Breast epithelium (tissue), 4 donors: ENCODE measurements around the gene HOXB5. TPM values are rescaled to one million over a fixed set of nuclear protein-coding genes. Genes with fewer than 3 reads are reported as not detected.

Source experiments
- DNase-seq, 2 donors: peaks; one replicate each; pipeline ENCODE4 v3.0.0-alpha.2; 2019; ENCODE audit warnings: low spot score in 2 of 2
- H3K27ac ChIP-seq, 2 donors: fragments of 200-600 bp; sonication (generic) in 1 of 2; one replicate each; pipeline ENCODE4 v1.5.1; 2016 to 2019; ENCODE audit warnings: mild to moderate bottlenecking in 1 of 2
- H3K27me3 ChIP-seq, 2 donors: fragments of 200-600 bp; sonication (generic) in 1 of 2; one replicate each; pipeline versions ENCODE4 v1.5.1 to v1.6.0; 2017 to 2019; ENCODE audit warnings: control low read depth in 1 of 2, mild to moderate bottlenecking in 1 of 2
- H3K36me3 ChIP-seq: fragments of 200-600 bp; one replicate; pipeline ENCODE4 v1.5.1; 2019
- H3K4me1 ChIP-seq, 2 donors: fragments of 200-600 bp; sonication (generic); one replicate each; pipeline ENCODE4 v1.5.1; 2016 to 2019; ENCODE audit warnings: control low read depth in 1 of 2
- H3K4me3 ChIP-seq, 3 donors: fragments of 200-600 bp; sonication (generic); 1 replicate in 2 of 3; 2 replicates in 1 of 3; pipeline ENCODE4 v1.5.1; 2016 to 2019; ENCODE audit warnings: mild to moderate bottlenecking in 3 of 3, moderate library complexity in 2 of 3
- H3K9me3 ChIP-seq, 2 donors: fragments of 200-600 bp; sonication (generic) in 1 of 2; one replicate each; pipeline ENCODE4 v1.5.1; 2016 to 2019; ENCODE audit warnings: control low read depth in 1 of 2
- CTCF ChIP-seq, 3 donors: fragments of 450-650 bp; IDR thresholded peaks; one replicate each; pipeline ENCODE4 v1.5.1; 2016 to 2017; ENCODE audit warnings: antibody characterized with exemption in 3 of 3, mild to moderate bottlenecking in 3 of 3, moderate library complexity in 3 of 3
- POLR2A ChIP-seq: fragments of 450-650 bp; IDR thresholded peaks from one replicate; pipeline ENCODE4 v1.6.1; 2016; ENCODE audit warnings: antibody characterized with exemption, mild to moderate bottlenecking, moderate library complexity
- POLR2AphosphoS5 ChIP-seq, 3 donors: sonication (generic); formaldehyde crosslinking; IDR thresholded peaks; one replicate each; pipeline ENCODE4 v1.6.1; 2017; ENCODE audit warnings: antibody characterized with exemption in 3 of 3
- intact Hi-C: fragments of 100-400 bp; cut with DNase I; formaldehyde crosslinking; loops from one replicate; pipeline ENCODE4 v1.15.1; 2023; ENCODE audit warnings: low total_unique reads
- total RNA-seq, 3 donors: library from RNA; depleted of rRNA; stranded (reverse); fragments of >200 nt; gene quantifications; one replicate each; pipeline ENCODE4 v1.1.0, GENCODE V29; 2016

HOXB5 gene
- total RNA-seq, 3 donors from 2014 or later, result 0.44 to 2.0 (median 1.4) TPM

GRCh38 chr17:48559122-48559839, 34.3 kb downstream of the HOXB5 start:
- no peak for DNase-seq
- Histone ChIP-seq H3K4me1 (peaks cover 0 to 3% of the 10 kb centered on the region in 2 donors), H3K9me3 (no peaks in the 10 kb centered on the region), H3K4me3 (peak overlapping the region in 2 of 3 donors; percentile 15 to 51), H3K27ac (peak overlapping the region; percentile 64 to 92), H3K27me3 (peaks cover 0 to 12% of the 10 kb centered on the region in 2 donors), H3K36me3 (no peaks in the 10 kb centered on the region)
- no peak for TF ChIP-seq POLR2A
- intact Hi-C loops, result no loop called here

GRCh38 chr17:48558831-48559121, 34.8 kb downstream of the HOXB5 start:
- H3K27me3 ChIP-seq, result peaks cover 0 to 7% of the 10 kb centered on the region in 2 donors
- no peak for TF ChIP-seq POLR2A
- TF ChIP-seq POLR2AphosphoS5 (IDR thresholded peaks at IDR 0.05), result no peak
- TF ChIP-seq CTCF (IDR thresholded peaks at IDR 0.05), result no peak
- H3K4me3 ChIP-seq, result peak overlapping the region in 2 of 3 donors; percentile 15 to 51
- H3K4me1 ChIP-seq, result peaks cover 0 to 3% of the 10 kb centered on the region in 2 donors
- DNase-seq, result no peak
- peak overlapping the region; percentile 64 to 92 for H3K27ac ChIP-seq
- no peaks in the 10 kb centered on the region for H3K9me3 ChIP-seq
- no peaks in the 10 kb centered on the region for H3K36me3 ChIP-seq
- intact Hi-C loops, result no loop called here

GRCh38 chr17:48558057-48558830, 35.3 kb downstream of the HOXB5 start:
- TF ChIP-seq POLR2AphosphoS5 (IDR thresholded peaks at IDR 0.05) (no peak), CTCF (IDR thresholded peaks at IDR 0.05) (no peak), POLR2A (no peak)
- Histone ChIP-seq H3K27ac (peak overlapping the region; percentile 64 to 92), H3K9me3 (no peaks in the 10 kb centered on the region), H3K4me1 (no peaks in the 10 kb centered on the region), H3K27me3 (peaks cover 0 to 2% of the 10 kb centered on the region in 2 donors), H3K4me3 (peak overlapping the region in 2 of 3 donors; percentile 15 to 51), H3K36me3 (no peaks in the 10 kb centered on the region)
- no peak for DNase-seq
- intact Hi-C loops, result no loop called here

GRCh38 chr17:48556576-48557401, 36.8 kb downstream of the HOXB5 start:
- Histone ChIP-seq H3K9me3 (no peaks in the 10 kb centered on the region), H3K27me3 (no peaks in the 10 kb centered on the region), H3K4me1 (no peaks in the 10 kb centered on the region), H3K36me3 (no peaks in the 10 kb centered on the region), H3K4me3 (peak overlapping the region in 2 of 3 donors; percentile 15 to 51), H3K27ac (peak overlapping the region; percentile 78 to 89)
- DNase-seq, result no peak
- no peak for TF ChIP-seq CTCF (IDR thresholded peaks at IDR 0.05)
- TF ChIP-seq POLR2A, result no peak
- no peak for TF ChIP-seq POLR2AphosphoS5 (IDR thresholded peaks at IDR 0.05)
- intact Hi-C loops, result no loop called here

- Histone ChIP-seq H3K27me3 (no peaks in the 10 kb centered on the region), H3K27ac (peak overlapping the region; percentile 78 to 93)
These were observed 37.4 kb downstream of the HOXB5 start for GRCh38 chr17:48556229-48556575.

More at GRCh38 chr17:48556229-48556575, 37.4 kb downstream of the HOXB5 start:
- Histone ChIP-seq H3K9me3 (no peaks in the 10 kb centered on the region), H3K36me3 (no peaks in the 10 kb centered on the region), H3K4me3 (peak overlapping the region in 1 of 3 donors; percentile 51), H3K4me1 (no peaks in the 10 kb centered on the region)
- intact Hi-C loops, result no loop called here
- DNase-seq, result no peak
- TF ChIP-seq CTCF (IDR thresholded peaks at IDR 0.05) (no peak), POLR2AphosphoS5 (IDR thresholded peaks at IDR 0.05) (no peak), POLR2A (no peak)
